Ectodermal cell (in vitro differentiated cells): Measurements from ENCODE around the gene MCM10.
"Not testable (repeated sequence)": the region's sequence is repeated elsewhere in the genome, so short reads cannot be mapped to it uniquely, and the experiment has no call there.

Experiments
- H3K27ac ChIP-seq: 2 replicates; pipeline ENCODE4 v1.7.0; 2013; ENCODE audit warnings: mild to moderate bottlenecking, low read depth, low read length; ENCODE audit not compliant: insufficient read depth, poor library complexity, severe bottlenecking
- H3K27me3 ChIP-seq: 2 replicates; pipeline ENCODE4 v1.7.0; 2013; ENCODE audit warnings: mild to moderate bottlenecking, low read length; ENCODE audit not compliant: insufficient read depth, control insufficient read depth, poor library complexity, severe bottlenecking
- H3K36me3 ChIP-seq: one replicate; pipeline ENCODE4 v1.7.0; 2013; ENCODE audit warnings: low read length; ENCODE audit not compliant: control insufficient read depth, insufficient read depth
- H3K4me1 ChIP-seq: one replicate; pipeline ENCODE4 v1.7.0; 2013; ENCODE audit warnings: low read length; ENCODE audit not compliant: control insufficient read depth, insufficient read depth
- H3K4me3 ChIP-seq: 2 replicates; pipeline ENCODE4 v1.7.0; 2013; ENCODE audit warnings: low read depth, low read length, control low read depth; ENCODE audit not compliant: insufficient read depth
- H3K9me3 ChIP-seq: 2 replicates; pipeline ENCODE4 v1.7.0; 2013; ENCODE audit warnings: mild to moderate bottlenecking, low read length, moderate library complexity; ENCODE audit not compliant: control insufficient read depth
- WGBS, 2 experiments: methylation state at CpG; one replicate each; pipeline ENCODE4 v1.1.7; 2013; ENCODE audit warnings: missing lambda C conversion rate in 2 of 2; 5-methylcytosine and 5-hydroxymethylcytosine counted together

MCM10 gene

DNA sequence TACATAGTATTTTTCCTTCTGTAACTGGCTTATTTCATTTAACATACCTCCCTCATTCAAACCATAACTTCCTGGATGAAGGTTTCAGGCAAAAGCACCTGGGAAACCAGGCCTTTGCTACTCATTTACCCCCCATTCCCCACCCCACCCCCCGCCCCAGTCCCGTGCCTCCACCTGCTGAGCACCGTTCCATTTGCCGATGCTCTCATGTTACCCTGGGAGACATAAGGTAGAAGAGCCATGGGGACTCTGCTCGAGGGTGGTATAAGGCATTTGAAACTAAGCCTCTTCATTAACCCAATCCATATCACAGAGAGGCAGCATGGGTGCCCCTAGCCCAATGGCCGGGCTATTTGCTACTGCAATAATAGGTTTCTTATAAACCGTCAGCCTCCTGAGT lies 22.2 kb upstream of the MCM10 start:
- Histone ChIP-seq H3K27me3 (no peaks in the 10 kb centered on the region), H3K4me1 (peaks cover 18% of the 10 kb centered on the region), H3K4me3 (no peak overlapping the region), H3K27ac (peak overlapping the region; percentile 36), H3K36me3 (no peaks in the 10 kb centered on the region), H3K9me3 (no peaks in the 10 kb centered on the region)
- WGBS, 2 experiments = 27 to 40% methylated on average over 3 to 7 of the region's 7 CpGs

DNA sequence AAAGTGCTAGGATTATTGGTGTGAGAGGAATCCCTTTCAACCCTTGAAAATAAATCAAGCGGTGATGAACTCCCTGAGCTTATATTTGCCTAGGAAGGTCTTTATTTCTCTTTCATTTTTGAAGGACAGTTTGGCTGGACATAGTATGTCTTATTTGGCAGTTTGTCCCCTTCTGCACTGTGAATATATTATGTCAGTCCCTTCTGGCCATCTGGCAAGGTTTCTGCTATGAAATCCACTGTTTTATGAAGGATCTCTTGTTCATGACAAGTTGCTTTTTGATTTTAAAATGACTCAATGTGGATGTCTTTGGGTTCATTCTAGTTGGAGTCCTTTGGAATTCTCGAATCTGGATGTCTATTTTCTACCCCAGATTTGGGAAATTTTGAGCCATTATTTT lies 21.7 kb upstream of the MCM10 start:
- Histone ChIP-seq H3K27ac (no peak overlapping the region), H3K4me3 (no peak overlapping the region), H3K4me1 (peaks cover 18% of the 10 kb centered on the region), H3K27me3 (no peaks in the 10 kb centered on the region), H3K9me3 (no peaks in the 10 kb centered on the region), H3K36me3 (no peaks in the 10 kb centered on the region)
- WGBS, 2 experiments = 93 to 100% methylated on average over 2 of the region's 2 CpGs

DNA sequence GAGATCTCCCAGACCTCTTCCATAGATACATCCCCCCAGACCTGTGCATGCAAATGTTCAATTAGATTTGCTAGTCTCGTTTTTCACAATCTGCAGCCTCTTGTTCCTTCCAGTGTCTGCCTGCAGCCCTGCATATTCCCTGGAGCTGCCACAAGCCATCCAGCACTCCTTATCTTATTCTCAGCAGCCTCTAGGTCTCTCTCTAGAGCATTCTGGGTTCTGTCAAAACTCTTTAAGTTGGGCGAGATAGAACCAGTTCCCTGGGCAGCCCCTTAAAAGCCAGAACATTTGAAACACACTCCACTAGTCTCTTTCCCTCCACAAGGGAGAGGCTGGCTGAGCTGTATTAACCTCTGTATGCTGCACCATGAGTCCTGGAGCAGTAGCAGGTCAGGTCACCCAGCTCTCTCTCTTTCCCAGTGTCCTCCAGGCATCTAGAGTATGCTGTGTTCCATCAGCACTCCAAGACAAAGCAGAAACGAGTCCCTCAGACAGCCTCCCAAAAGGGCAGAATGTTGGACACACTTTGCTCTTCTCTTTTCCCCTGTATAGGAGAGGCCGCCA lies 20.6 kb upstream of the MCM10 start:
- H3K4me3 ChIP-seq = no peak overlapping the region
- no peaks in the 10 kb centered on the region for H3K27me3 ChIP-seq
- H3K36me3 ChIP-seq = no peaks in the 10 kb centered on the region
- peaks cover 18% of the 10 kb centered on the region for H3K4me1 ChIP-seq
- H3K9me3 ChIP-seq = no peaks in the 10 kb centered on the region
- H3K27ac ChIP-seq = no peak overlapping the region
- 88 to 89% methylated on average over 4 of the region's 4 CpGs for WGBS, 2 experiments

DNA sequence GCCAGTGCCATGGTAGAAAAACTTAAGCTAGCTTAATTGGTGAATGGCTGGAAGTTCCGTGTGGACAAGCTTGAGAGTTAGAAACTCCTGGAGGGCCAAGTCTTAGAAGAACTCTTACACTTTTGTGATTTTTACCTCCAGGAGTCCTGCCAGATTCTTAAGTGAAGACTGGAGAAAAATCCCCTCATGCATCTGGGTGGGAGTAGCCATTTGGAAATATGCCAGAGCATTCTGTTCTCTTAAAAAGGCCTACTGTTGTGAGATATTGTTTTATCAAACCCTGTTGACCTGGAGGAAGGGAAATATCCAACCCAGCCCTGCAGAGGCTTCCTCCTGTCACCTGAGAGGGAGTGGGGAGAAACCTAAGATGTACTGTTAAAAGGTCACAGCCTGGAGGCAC lies 17.6 kb upstream of the MCM10 start:
- Histone ChIP-seq H3K9me3 (no peaks in the 10 kb centered on the region), H3K36me3 (no peaks in the 10 kb centered on the region), H3K27ac (peak overlapping the region; percentile 33), H3K27me3 (no peaks in the 10 kb centered on the region), H3K4me1 (peaks cover 12% of the 10 kb centered on the region), H3K4me3 (no peak overlapping the region)
- WGBS, 2 experiments = 87 to 96% methylated on average over 1 of the region's 1 CpG

DNA sequence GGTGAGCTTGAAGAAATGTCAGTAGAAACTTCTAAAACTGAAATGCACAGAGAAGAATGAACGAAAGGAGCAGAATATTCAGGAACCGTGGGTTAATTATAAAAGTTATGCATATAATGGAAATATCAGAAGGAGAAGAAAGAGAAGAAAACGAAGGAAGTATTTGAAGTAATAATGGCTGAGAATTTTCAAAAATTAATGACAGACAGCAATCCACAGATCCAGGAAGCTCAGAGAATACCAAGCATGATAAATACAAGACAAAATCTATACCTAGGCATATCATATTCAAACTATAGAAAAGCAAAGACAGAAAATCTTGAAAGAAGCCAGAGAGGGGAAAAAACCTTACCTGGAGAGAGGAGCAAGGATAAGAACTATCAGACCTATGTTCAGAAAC lies 16.5 kb upstream of the MCM10 start:
- 72 to 79% methylated on average over 3 of the region's 3 CpGs for WGBS, 2 experiments
- H3K36me3 ChIP-seq = no peaks in the 10 kb centered on the region

DNA sequence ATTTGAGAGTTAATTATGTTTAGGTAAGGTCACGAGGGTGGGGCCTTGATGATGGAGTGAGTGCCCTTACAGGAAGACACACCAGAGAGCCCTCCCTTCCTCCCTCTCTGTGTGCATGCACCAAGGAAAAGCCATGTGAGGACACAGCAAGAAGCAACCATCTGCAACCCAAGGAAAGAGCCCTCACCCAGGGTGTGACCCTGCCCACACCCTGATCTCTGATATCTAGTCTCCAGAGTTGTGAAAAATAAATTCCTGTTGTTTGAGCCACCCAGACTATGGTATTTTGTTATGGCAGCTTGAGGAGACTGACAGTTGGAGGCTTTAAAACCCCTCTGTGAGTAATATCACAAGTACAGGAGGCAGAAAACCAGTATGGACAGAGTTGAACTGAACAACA lies 15.0 kb upstream of the MCM10 start:
- 84 to 93% methylated on average over 1 of the region's 1 CpG for WGBS, 2 experiments
- Histone ChIP-seq H3K27ac (no peak overlapping the region), H3K4me3 (no peak overlapping the region), H3K27me3 (no peaks in the 10 kb centered on the region), H3K36me3 (no peaks in the 10 kb centered on the region), H3K4me1 (peaks cover 4% of the 10 kb centered on the region), H3K9me3 (no peaks in the 10 kb centered on the region)

More for the DNA sequence above, 16.5 kb upstream of the MCM10 start:
- no peak overlapping the region for H3K27ac ChIP-seq
- H3K4me1 ChIP-seq = peaks cover 11% of the 10 kb centered on the region
- no peaks in the 10 kb centered on the region for H3K27me3 ChIP-seq
- no peaks in the 10 kb centered on the region for H3K9me3 ChIP-seq
- no peak overlapping the region for H3K4me3 ChIP-seq

DNA sequence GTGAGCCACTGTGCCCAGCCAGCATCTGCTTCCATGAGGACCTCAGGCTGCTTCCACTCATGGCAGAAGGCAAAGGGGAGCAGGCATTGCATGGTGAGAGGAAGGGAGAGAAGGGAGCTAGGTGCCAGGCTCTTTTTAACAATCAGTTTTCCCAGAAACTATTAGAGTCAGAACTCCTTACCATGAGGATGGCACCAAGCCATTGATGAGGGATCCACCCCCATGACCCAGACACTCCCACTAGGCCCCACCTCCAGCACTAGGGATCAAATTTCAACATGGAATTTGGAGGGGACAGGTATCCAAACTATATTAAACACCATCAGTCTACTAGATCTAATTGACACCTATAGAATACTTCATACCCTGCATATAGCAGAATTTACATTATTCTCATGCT lies 14.2 kb upstream of the MCM10 start:
- no peaks in the 10 kb centered on the region for H3K36me3 ChIP-seq
- no peak overlapping the region for H3K4me3 ChIP-seq
- H3K27ac ChIP-seq = no peak overlapping the region
- no peaks in the 10 kb centered on the region for H3K9me3 ChIP-seq
- H3K4me1 ChIP-seq = no peaks in the 10 kb centered on the region
- H3K27me3 ChIP-seq = no peaks in the 10 kb centered on the region

DNA sequence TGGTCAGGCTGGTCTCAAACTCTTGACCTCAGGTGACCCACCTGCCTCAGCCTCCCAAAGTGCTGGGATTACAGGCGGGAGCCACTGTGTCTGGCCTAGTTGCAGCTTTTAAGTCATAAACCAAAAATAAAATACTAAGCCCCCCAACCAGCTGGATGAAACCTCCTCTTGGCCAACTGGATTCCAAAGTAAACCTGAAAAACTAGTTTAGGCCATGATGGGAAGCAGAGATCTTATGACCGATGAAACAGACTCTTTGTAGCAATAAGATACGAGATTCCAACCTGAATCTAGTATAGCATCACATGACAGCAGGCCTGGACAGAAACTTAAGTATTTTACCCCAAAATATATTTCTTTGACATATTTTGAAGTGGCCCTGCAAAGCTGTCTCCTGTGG lies 9.1 kb upstream of the MCM10 start:
- 96% methylated on average over 3 of the region's 3 CpGs for WGBS, 2 experiments
- Histone ChIP-seq H3K4me1 (no peaks in the 10 kb centered on the region), H3K27ac (no peak overlapping the region), H3K9me3 (no peaks in the 10 kb centered on the region), H3K36me3 (no peaks in the 10 kb centered on the region), H3K4me3 (no peak overlapping the region), H3K27me3 (no peaks in the 10 kb centered on the region)

DNA sequence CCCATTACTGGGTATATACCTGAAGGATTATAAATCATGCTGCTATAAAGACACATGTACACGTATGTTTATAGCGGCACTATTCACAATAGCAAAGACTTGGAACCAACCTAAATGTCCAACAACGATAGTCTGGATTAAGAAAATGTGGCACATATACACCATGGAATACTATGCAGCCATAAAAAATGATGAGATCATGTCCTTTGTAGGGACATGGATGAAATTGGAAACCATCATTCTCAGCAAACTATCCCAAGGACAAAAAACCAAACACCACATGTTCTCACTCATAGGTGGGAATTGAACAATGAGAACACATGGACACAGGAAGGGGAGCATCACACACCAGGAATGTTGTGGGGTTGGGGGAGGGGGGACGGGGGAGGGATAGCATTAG lies 5.5 kb upstream of the MCM10 start:
- H3K36me3 ChIP-seq, H3K27ac ChIP-seq, H3K4me3 ChIP-seq, H3K4me1 ChIP-seq, H3K27me3 ChIP-seq, H3K9me3 ChIP-seq: not testable (repeated sequence)
- 85 to 96% methylated on average over 3 to 4 of the region's 4 CpGs for WGBS, 2 experiments

DNA sequence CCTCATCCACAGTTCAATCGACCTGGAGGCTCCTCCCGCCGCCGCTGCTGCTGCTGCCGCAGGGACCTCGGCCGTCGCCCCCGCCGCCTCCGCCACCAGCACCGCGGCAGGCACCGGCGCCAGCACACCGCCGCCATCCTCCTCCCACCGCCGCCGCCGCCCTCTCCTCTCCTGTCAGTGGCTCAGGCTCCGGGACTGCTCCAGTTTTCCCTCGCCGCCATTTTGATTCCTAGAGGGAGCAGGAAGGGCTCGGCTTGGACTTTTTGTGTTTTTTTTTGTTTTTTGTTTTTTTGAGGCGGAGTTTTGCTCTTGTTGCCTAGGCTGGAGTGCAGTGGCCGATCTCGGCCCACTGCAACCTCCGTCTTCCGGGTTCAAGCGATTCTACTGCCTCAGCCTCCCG lies 3.0 kb upstream of the MCM10 start:
- no peaks in the 10 kb centered on the region for H3K27me3 ChIP-seq
- no peak overlapping the region for H3K4me3 ChIP-seq
- H3K36me3 ChIP-seq = no peaks in the 10 kb centered on the region
- no peak overlapping the region for H3K27ac ChIP-seq
- no peaks in the 10 kb centered on the region for H3K9me3 ChIP-seq
- peaks cover 6% of the 10 kb centered on the region for H3K4me1 ChIP-seq
- 90 to 91% methylated on average over 32 of the region's 32 CpGs for WGBS, 2 experiments

DNA sequence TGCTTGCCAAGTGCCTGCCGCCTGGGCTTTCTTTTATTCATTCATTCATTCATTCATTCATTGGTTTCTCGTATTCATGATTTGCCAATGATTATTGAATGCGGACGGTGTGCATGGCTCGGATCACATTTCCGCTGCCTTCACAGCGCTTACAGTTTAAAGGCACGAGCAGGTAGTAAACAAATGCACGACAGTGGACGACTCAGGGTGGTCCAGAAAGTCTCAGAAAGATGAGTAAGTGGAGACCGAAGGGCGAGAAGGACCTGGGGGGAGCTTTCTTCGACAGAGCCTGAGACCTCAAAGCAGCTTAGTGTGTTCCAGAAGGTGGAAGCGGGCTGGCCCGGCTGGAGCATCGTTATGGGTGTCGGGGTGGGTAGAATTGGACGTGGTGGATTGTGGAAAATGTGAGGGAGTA lies 506 bp downstream of the MCM10 start:
- Histone ChIP-seq H3K36me3 (peaks cover 6% of the 10 kb centered on the region), H3K4me1 (peaks cover 6% of the 10 kb centered on the region), H3K9me3 (no peaks in the 10 kb centered on the region), H3K4me3 (peak overlapping the region; percentile 71), H3K27ac (peak overlapping the region; percentile 38), H3K27me3 (no peaks in the 10 kb centered on the region)
- 2 to 3% methylated on average over 18 of the region's 18 CpGs for WGBS, 2 experiments
